Muscle of arm (tissue), 12 donors: ENCODE measurements around the gene MAGEF1. TPM values are rescaled to one million over a fixed set of nuclear protein-coding genes. Genes with fewer than 3 reads are reported as not detected.

Experiments used
- DNase-seq: peaks from one replicate; pipeline ENCODE4 v3.0.0-alpha.2; 2013
- polyA plus RNA-seq, 12 donors: library from polyadenylated mRNA; unstranded; fragments of 120-200 nt; gene quantifications; one replicate each; pipeline ENCODE4 v1.2.1, GENCODE V29; 2013; ENCODE audit not compliant: insufficient read length in 12 of 12

Gene MAGEF1
- polyA plus RNA-seq, 12 donors = 45.2 to 89.6 (median 67.1) TPM; not detected in 1

DNA sequence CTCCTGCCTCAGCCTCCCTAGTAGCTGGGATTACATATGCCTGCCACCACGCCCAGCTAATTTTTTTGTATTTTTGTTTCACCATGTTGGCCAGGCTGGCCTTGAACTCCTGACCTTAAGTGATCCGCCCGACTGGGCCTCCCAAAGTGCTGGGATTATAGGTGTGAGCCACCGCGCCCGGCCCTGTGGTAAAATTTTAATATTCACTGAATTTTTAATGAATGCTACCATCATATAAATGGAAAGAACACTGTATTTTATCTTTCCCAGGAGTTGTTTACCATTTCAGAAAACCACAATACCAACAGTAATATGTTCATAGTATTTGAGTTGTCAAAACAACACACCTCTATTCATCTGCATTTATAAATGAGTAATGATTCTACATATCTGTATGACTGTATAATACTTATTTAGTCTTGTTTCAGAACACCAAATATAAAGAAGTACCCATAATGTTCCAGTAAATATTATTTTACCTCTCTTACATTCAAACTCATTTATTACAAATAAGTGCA is 16.2 kb upstream of the MAGEF1 start:
- no peak for DNase-seq

DNA sequence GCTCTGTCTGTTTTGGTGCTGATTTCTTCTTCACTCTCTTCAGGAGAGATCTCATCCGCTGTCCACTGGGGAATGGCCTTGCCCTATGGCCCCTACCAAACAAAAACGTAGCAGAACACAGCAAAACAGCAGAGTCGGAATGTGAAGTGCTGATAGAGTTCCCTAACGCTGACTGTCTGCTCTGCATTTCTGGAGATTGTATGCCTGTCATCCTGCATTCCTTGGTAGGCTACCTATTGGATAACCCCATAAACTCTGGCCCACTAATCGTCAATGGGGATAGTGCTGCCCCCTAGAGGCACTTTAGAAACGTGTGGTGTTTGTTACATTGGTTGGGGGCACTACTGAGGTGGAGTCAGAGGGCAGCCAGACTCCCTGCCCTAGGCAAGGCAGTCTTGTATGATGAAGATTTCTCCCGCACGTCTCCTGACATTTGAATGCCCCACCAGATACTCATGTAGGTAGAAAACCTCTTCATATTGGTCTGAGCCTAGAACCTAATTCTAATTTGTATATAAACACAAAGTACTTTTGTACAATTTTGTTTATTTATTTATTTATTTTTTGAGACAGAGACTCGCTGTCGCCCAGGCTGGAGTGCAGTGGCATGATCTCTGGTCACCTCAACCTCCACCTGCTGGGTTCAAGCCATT is 15.6 kb upstream of the MAGEF1 start:
- DNase-seq = peak; percentile 80

DNA sequence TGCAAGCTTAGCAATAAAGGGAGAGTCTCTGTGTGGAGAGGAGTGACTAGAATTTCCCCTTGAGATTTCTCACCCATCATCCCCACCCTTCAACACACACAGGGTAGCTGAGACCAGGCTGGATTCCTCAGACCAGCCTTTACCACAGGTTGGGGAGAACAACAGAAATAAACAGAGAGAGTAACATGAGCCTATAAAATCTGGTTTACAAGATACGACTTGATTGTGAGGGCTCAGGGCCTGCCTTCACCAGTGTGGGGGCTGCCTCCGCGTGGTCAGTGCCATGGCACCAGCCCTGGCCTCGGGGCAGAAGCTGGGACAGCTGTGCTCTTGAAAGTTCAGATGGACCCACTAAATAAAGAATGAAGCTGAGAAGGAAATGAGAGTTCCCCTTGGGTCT is 14.6 kb upstream of the MAGEF1 start:
- DNase-seq = no peak

DNA sequence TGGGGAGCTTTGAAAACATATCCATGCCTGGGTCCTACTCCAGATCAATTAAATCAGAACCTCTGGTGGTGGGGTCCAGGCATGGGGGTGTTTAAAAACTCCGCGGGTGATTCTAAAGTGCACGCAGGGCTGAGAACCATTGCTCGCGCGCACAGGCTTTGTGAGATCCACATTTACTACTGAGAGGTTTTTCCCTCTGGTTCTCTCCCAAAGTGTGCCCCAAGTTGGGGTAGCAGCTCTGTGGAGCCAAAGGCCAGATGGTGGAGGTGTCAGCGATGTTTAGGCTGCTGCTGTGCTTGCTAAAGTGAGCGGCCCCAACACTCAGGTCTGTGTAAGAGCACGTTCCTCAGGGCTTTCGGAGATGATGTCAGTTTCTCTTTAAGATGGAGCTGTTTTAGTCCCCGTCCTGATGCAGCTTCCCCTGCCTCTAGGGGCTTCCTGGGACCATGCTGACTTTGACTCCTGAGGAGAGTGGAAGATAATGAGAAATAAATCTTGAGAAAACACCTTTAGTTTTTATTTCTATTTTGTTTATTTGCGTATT is 13.4 kb upstream of the MAGEF1 start:
- DNase-seq = no peak

DNA sequence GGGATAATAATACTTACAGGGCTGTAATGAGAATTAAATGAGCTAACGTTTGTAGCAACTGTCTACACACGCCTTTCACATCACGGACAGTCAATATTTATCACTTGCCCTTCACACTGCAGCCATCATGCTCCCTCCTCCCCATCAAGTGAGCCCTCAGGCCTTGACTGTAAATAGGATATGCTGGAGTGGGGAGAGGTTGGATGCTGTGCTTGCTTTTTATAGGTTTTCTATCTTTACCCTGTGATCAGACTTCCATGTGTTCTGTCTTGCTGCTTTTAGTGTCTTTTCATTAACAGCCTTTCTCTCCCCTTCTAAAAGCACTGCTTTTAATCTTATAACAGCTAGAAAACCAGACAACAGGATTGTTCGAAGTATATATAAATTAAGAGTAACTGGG is 12.8 kb upstream of the MAGEF1 start:
- DNase-seq = no peak

DNA sequence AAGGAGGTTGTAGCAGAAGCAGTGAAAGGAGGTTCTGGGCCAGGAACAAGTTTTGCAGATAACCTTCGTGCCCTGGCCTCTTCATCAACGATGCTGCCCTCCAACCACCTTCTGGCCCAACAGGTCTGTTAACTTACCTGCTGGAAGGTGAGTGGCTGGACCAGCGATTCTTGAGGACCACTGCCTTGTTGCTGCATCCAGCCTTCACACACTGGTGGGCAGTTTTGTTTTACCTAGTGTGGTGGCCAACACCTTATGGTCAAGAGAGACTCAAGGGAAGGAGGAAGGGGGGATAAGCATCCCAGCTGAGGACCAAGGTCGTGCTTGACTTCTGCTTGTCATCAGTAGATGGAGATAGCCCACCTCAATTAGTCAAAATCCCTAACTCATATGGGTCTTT is 7.8 kb upstream of the MAGEF1 start:
- no peak for DNase-seq

DNA sequence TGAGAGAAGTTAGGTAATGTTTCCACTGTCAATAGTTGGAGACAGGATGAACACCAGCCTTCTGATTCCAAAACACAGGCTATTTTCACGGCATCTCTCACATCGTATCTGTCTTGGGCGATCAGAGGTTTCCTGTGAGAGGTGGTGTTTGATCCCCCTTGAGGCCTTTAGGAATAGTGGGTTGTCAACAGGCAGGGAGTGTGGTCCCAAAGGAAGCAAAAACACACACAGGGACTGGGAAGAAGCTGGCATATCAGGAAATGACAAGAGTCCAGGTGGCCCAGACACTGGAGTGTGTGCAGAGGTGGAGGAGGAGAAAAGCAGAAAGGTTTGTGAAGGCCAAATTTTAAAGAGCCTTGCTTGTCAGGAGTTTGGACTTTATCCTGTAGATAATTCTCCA is 6.6 kb upstream of the MAGEF1 start:
- no peak for DNase-seq

DNA sequence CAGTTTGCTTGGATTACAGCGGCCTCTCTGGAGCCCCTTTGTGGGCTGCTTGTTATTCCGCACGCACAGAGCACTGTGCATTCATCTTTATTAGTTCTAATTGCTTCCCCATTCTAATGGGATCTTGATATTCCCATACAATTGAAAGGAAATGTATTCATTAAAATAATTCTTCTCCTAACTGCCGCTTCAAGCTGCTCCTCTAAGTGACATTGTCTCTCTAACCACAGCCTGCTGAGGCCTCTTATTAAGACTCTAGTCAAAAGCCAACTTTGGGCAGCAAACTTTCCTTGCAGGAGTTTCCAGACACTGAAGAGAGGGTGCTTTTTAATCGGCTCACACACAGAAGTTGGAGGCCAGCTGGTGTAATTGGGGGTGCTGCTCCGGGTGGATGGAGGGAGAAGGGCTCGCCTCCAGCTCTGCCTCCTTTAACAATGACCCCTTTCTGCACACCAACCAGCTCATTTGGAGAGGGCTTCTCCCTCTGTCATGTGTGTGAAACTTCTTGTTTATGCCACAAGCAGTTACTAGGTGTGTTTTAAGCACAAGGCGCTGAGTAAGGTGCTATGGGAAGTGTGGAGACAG is 5.6 kb upstream of the MAGEF1 start:
- DNase-seq = no peak

DNA sequence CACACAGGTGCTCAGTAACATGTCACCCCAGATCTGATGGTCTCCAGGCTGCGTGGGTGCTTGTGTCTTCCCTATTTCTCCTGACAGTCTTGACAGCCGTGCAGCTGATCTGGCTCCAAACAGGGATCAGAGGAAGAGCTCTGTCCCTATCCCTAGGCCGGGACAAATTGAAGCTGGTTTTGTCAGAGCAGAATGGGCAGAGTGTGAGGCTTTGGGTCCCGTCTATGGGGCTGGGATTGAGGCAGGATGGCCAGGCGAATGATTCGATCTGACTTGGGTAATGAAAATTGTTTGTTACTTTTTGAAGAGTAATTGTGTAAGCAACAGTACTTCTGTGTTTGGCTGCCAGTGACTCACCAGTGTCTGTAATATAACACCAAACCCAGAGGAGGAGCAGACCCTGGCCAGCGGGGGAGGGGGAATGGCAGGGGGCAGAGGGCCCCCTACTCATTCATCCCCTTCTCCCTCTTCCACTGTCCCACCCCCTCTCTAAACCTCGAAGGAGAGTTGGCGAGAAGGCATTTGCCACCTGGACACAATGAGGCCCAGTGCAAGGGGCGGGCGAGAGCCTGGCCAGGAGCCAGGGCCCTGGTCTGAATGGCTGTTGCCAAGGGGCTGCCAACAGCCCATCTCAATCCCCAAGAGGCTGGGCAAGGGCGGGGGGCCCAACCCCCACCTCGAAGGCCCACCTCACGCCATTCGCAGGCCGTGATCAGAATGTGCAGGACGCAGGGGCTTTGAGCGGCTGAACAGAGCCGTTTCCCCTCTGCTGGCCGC is 4.9 kb upstream of the MAGEF1 start:
- peak; percentile 62 for DNase-seq

DNA sequence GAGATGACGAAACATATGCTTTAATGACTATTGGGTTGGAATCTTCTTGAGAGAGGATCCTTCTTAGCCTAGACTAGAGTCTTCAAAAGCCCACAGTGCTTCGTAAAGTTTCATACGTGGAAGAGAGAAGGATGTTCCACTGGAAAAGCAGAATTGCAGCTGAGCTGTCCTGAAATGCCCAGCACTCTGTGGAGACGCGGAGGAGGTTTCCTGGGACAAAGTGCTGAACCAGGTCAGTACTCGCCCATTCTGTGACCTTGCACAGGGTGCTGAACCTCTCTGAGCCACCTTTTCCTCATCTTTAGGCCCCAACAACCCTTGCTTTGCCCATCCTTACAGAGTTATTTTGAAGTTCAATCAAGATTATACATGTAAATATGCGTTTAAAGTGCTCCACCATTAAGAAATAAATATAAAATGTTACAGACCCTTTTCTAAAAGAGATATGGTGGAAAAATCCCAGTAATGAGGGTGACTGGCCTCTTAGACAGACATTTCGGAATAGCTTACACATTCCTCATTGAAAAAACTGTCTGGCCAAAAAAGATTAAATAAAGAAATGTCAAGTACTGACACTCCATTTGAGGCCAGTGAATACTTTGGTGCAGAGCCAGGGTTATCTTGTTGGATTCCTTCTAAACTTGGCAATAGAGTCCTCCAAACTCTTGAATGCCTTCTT is 4.2 kb upstream of the MAGEF1 start:
- no peak for DNase-seq

DNA sequence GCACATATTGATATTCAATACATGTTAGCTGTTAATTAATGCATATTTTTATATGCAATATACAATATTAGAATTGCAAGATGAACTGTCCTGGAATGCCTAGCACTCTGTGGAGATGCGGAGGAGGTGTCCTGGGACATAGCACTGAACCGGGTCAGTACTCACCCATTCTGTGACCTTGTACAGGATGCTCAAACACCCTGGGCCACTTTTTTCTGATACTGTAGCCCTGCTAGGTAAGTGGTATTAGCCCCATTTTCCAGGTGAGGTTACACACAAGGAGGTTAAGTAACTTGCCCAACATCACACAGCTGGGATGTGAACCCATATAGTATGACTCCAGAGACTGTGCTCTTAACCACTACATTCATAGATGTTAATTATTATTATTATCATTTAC is 1.7 kb upstream of the MAGEF1 start:
- no peak for DNase-seq

DNA sequence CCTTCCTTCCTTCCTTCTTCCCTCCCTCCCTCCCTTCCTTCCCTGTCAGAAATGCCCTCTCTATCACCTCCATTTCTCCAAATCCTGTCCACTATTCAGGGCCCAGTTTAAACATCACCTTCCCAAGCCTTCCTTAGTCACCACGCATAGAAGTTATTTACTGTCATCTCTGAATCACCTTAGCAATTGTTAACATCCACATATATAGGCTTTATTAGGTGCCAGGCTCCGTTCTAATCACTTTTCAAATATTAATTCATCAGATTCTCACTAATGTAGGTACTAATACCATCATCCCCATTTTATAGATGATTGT is 1.1 kb upstream of the MAGEF1 start:
- no peak for DNase-seq

DNA sequence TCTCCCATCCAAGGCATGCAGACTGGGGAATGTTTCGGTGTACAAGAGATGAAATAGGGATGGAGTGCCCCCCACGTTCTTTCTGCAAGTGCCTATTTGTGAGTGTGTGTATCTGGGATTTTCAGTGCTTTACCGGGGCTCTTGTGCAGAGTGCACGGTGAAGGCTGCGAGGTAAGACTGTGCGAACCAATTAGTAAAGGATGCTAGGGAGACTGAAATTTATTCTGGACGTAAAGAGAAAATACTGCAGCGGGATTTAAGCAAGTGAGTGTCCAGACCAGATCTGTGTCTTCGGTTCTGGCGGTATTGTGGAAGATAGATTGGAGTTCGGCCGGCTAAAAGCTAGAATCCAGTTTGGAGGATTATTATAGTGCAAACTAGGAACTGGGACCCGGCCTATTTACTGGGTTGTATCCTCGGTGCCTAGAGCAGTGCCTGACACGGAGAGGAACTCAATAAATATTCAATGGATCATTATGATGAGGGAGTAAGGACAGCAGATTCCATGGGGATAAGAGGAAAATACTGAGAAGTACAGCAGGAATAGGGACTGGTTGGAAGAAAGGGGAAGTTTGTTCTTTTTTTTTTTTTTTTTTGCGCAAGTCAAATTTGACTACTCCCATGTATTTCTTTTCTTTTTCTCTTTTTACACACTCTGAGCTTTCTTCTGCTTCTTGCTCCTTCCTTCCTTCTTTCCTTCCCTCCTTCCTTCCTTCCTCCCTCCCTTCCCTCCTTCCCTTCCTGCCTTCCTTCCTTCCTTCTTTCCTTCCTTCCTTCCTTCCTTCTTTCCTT is 580 bp upstream of the MAGEF1 start:
- peak; percentile 28 for DNase-seq

DNA sequence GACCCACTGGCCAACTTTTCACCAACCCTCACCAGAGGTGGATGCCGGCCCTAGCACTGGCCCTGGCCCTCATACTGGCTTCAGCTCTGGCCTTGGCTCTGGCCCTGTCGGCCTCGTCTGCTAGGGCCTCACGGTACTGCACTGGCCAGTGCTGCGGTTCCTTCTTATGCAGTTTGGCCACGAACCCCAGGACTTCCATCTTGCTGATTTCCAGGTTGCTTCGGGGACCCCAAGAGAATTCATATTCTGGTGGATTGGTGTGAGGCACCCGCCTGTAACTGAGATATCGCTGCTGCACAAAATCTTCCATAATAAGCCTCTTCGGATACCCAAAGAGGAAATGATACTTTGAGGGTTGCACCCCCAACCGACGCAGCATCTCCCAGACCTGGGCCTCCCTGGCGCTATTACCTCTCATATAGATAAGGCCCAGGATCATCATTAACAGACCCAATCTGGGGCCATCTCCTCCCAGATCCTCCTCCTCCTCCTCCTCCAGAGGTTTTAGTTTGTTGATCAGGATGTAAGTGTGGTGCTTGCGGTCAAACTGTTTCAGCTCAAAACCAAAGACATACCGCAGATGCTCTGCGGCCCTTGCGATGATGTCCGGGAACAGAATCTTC is 883 bp downstream of the MAGEF1 start:
- DNase-seq = no peak

DNA sequence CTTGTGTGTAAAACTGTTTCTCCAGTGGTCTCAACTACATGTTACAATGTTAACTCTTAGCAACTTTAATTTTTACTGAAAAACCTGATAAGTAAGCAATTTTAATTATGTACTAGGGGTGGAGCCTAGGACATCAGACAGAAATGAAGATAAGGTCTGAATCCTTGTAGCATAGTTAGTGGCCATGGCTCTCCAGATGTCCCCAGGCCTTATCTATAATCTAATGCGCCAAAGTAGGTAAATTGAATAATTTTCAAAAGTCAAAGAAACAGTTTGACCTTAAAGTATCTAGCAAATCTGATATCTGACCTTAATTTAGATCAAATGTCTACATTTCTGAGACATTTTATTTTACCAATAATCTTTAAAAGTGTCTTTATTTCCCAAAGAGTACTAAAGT is 8.2 kb downstream of the MAGEF1 start:
- no peak for DNase-seq

DNA sequence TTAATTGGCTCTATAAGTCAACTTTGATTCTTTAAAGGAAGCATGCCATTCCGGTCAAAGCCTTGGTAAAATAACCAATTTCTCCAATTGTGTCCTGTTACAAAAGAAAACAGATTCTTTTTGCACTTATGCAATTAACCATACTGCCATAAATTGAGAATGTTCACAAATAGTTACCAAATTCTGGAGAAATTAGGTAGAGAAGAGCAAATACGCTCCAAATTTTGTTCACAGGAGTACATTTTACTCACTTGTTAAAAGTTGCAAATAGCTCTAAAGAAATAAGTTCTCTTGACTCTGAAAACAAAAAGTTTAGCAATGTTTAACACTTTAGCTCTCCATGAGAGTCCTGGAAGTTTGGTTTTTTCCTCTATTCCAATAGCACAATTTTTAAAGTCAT is 11.1 kb downstream of the MAGEF1 start:
- DNase-seq = no peak

DNA sequence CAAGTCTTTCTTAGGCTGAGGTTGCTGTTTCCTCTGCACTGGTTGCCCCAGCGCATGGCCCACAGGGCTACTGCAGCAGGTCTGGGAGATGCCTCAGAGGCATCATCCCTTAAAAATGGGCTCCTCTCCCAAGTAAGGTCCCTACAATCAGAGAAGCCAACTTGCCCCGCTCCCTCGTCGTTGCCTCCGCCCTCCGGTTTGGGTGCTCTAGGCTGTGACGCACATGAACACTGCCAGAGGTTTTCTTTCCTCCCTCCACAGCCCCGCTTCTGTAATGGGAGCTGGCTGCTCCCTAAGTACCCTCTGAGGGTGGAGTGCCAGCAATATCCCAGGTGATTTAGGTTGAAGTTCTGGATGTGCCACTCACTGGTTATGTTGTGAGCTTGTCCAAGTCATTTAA is 14.0 kb downstream of the MAGEF1 start:
- DNase-seq = no peak

DNA sequence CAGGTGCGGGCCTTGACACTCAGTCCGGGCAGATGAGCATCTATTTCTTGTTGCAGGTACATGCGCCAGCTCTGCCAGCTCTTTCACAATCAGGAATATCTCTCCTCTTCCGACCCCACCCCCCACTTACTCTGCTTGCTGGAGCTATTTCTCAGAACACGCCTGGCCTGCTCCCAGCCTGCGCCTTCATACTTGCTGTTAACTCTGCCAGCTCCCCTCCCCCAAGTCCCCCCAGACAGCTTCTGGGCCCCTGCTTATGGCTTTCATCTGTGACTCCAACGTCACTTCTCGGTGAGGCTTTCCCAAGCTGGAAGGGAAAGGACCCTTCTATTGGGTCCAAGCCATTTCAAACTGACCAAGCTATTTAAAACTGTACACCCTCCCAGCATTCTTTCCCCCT is 15.2 kb downstream of the MAGEF1 start:
- peak; percentile 80 for DNase-seq

DNA sequence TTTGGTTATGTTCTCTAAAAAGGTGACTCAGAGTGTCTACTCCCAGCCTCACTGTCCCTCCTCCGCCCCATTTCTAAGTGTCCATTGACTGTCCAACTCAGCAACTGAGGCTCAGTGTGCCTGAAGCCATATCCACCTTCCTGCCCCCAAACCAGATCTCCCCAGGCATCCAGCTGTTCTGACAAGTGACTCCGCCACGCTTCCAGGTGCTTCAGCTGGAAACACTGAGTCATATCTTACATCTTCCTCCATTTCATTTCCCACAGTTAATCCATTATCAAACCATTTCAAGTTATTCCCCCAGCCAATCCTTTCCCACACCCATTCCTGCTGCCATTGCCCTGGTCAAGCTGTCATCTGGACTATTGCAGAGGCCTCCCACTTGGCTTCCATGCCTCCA is 17.1 kb downstream of the MAGEF1 start:
- DNase-seq = no peak

DNA sequence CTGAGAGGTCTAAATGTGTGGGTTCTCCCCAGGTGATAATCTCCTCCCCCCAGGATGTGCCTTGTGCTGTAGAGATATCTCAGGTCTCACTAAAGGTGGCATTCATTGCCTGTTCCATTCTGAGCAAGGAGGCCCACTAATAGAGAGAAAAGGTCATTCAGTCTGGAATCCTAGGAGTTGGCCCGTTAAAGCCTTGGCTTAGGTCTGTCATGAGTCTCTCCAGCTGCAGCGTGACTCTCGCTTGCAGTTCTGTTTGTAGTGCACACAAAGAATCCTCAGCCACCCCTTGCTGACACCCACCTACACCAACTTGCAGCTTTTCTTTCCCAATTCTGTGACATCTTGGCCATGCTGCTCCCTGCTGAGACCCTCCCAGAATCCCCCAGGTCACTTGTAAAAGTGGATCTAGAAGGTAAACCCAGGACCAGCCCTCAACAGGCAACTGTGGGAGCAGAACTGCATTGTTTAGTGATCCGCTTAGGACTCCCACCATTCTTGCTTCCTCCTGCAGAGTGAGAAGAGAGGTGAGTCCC is 17.7 kb downstream of the MAGEF1 start:
- no peak for DNase-seq
